Right lobe of liver (tissue), 6 donors: ENCODE results near the gene TCP1. TPM values are rescaled to one million over a fixed set of nuclear protein-coding genes. Genes with fewer than 3 reads are reported as not detected.

ENCODE experiments used
- ATAC-seq, 4 donors: fragments of 200-7000 bp; cut with Tn5 transposase; one replicate each; pipeline ENCODE4 v1.9.1; 2020; ENCODE audit warnings: mild to moderate bottlenecking in 4 of 4, moderate library complexity in 4 of 4
- DNase-seq, 3 donors: peaks; one replicate each; pipeline ENCODE4 v3.0.0-alpha.2; 2020
- H3K27ac ChIP-seq, 3 donors: fragments of 200-600 bp; one replicate each; pipeline ENCODE4 v1.8.0; 2022
- H3K27me3 ChIP-seq, 2 donors: fragments of 200-600 bp; one replicate each; pipeline ENCODE4 v1.8.0; 2022
- H3K36me3 ChIP-seq, 4 donors: fragments of 200-600 bp; sonication (generic) in 1 of 4; one replicate each; pipeline versions ENCODE4 v1.5.1 to v1.8.0; 2017 to 2022; ENCODE audit warnings: control low read depth in 1 of 4
- H3K4me1 ChIP-seq, 4 donors: fragments of 200-600 bp; sonication (generic) in 1 of 4; one replicate each; pipeline versions ENCODE4 v1.5.1 to v1.8.0; 2017 to 2022; ENCODE audit warnings: control low read depth in 1 of 4
- H3K4me3 ChIP-seq, 3 donors: fragments of 200-600 bp; one replicate each; pipeline ENCODE4 v1.8.0; 2022
- H3K9me3 ChIP-seq, 4 donors: fragments of 200-600 bp; sonication (generic) in 1 of 4; one replicate each; pipeline versions ENCODE4 v1.5.1 to v1.8.0; 2017 to 2022; ENCODE audit warnings: control low read depth in 1 of 4
- POLR2A ChIP-seq: fragments of 450-650 bp; IDR thresholded peaks from one replicate; pipeline ENCODE4 v1.6.1; 2017; ENCODE audit warnings: antibody characterized with exemption, mild to moderate bottlenecking
- WGBS: methylation state at CpG from one replicate; pipeline ENCODE4 v1.1.6; 2018; ENCODE audit warnings: low coverage, low lambda C conversion rate; ENCODE audit not compliant: insufficient coverage; ENCODE audit errors: missing lambda C conversion rate; 5-methylcytosine and 5-hydroxymethylcytosine counted together
- intact Hi-C, 2 donors: fragments of 100-400 bp; cut with DNase I; formaldehyde crosslinking; loops; one replicate each; pipeline versions ENCODE4 v1.11.2 to v1.14.1; 2022
- small RNA-seq, 2 experiments: library from RNA; depleted of rRNA; stranded (forward); fragments of <200 nt; gene quantifications; one replicate each; pipeline ENCODE3, GENCODE V24; 2016
- total RNA-seq, 6 experiments: library from RNA; depleted of rRNA in 2 of 6; stranded (reverse); fragments of >200 nt in 2 of 6; fragmentation: NEBNext Ultra II Directional in 3 of 6; extraction: Animal tissue kit (Norgen Biotek cat#: 25700) in 3 of 6; gene quantifications; one replicate each; pipeline versions ENCODE4 v1.1.0 to v1.2.4, GENCODE V29; 2016 to 2023
- TF ChIP-seq, protein P1 (sequence below), 4 donors: fragments of 200-600 bp in 3 of 4; fragments of 450-650 bp in 1 of 4; IDR thresholded peaks; one replicate each; pipeline versions ENCODE4 v1.5.1 to v1.8.0; 2016 to 2022; ENCODE audit warnings: antibody characterized with exemption in 4 of 4, mild to moderate bottlenecking in 2 of 4
- donor health status: DM: no; HTN: yes; CAD: no.
- donor health status: DM: no; HTN: no; CAD: no.
- donor health status: DM: no; HTN: no; CAD: no.
- donor health status: DM: no; HTN: yes; CAD: no.
- donor health status: DM: no; HTN: yes; CAD: no.

The TCP1 gene
- total RNA-seq, 6 experiments from 2014 or later = 50.4 to 97.1 (median 77.8) TPM

DNA sequence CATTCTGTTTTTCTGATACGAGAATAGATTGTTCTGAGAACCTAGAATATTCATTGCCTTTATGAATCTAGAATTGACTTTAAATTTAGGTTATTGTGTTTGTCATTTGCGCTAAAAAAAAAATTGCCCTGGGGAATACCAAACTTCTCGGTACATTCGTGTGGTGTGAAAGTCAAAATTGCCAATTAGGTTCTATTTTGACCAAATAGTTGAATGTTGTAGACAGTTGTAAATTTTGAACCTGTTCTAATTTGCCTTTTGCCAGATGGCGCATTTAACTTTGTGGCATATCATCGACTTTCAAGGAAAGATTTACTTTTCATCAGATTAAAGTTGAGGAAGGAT is 59.1 kb downstream of the TCP1 start:
- Histone ChIP-seq H3K9me3 (no peaks in the 10 kb centered on the region), H3K27ac (no peak overlapping the region), H3K4me3 (no peak overlapping the region), H3K27me3 (no peaks in the 10 kb centered on the region), H3K36me3 (no peaks in the 10 kb centered on the region), H3K4me1 (peaks cover 0 to 33% (median 8%) of the 10 kb centered on the region in 4 donors)
- WGBS = 72% methylated on average over 6 of the region's 6 CpGs
- intact Hi-C loops = no loop called here
- no peak for TF ChIP-seq POLR2A
- TF ChIP-seq, protein P1, sequence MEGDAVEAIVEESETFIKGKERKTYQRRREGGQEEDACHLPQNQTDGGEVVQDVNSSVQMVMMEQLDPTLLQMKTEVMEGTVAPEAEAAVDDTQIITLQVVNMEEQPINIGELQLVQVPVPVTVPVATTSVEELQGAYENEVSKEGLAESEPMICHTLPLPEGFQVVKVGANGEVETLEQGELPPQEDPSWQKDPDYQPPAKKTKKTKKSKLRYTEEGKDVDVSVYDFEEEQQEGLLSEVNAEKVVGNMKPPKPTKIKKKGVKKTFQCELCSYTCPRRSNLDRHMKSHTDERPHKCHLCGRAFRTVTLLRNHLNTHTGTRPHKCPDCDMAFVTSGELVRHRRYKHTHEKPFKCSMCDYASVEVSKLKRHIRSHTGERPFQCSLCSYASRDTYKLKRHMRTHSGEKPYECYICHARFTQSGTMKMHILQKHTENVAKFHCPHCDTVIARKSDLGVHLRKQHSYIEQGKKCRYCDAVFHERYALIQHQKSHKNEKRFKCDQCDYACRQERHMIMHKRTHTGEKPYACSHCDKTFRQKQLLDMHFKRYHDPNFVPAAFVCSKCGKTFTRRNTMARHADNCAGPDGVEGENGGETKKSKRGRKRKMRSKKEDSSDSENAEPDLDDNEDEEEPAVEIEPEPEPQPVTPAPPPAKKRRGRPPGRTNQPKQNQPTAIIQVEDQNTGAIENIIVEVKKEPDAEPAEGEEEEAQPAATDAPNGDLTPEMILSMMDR (IDR thresholded peaks at IDR 0.05) = no peak
- no peak for DNase-seq
- no peak for ATAC-seq

DNA sequence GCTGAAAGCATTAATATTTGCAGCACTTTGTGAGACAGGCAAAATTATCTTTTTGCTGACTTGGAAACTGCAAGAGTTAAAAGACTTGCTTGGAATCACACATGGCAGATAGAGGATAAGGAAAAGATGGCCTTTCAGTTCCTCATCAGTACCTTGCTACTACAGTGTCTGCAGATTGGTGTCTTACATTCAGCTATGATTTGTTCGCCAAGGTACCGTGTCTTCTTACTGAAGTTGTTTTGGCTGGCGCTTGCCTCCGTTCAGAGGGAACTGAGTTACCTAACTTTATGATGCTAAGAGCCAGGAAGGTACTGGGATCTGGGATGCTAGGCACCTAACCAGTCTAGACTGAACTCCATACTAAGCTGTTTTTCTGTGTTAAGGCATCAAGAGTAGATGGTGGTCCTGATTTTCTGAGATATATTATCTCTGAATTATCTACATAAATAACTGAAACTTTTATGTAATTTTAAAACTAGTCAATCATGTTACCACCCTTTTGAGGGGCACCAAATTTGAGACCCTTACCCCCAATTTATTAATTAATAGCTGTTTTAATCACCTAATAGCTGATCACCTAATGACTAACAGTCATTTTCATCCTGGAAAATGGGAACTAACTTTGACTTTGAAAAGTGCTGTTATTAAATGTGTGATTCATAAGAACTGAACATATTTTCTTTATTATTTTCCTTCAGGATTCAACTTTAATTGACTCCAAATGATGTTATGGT is 59.6 kb downstream of the TCP1 start:
- Histone ChIP-seq H3K9me3 (no peaks in the 10 kb centered on the region), H3K36me3 (no peaks in the 10 kb centered on the region), H3K27me3 (no peaks in the 10 kb centered on the region), H3K4me3 (no peak overlapping the region), H3K4me1 (peaks cover 0 to 38% (median 8%) of the 10 kb centered on the region in 4 donors), H3K27ac (no peak overlapping the region)
- intact Hi-C loops = no loop called here
- no peak for TF ChIP-seq POLR2A
- TF ChIP-seq, protein P1 (IDR thresholded peaks at IDR 0.05) = no peak
- DNase-seq (no peak), ATAC-seq (no peak)
- WGBS = 7% methylated on average over 4 of the region's 4 CpGs

DNA sequence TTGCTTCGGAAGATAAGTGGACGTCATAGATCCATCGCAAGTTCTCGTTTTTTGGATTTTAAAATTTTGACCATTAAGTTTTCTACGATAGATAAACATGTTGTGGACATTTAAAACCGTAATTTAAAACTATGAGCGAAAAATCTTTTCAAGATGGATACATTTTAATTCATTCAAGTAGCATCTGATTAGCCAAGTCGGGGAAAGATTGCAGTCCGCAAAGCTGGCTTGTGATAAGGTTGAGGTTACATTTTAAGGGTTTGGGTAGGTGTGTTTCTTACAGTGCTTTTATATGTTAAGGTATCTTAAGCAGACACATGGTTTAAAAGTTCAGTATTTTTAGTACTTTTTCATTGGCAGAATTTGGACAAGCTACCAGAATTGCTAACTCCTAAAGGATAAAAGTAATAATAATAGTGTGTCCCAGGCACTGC is 60.9 kb downstream of the TCP1 start:
- under 1% methylated on average over 9 of the region's 9 CpGs for WGBS

More for the DNA sequence above, 60.9 kb downstream of the TCP1 start:
- Histone ChIP-seq H3K9me3 (no peaks in the 10 kb centered on the region), H3K27me3 (no peaks in the 10 kb centered on the region), H3K27ac (peak overlapping the region; percentile 96 to 99 (median 98)), H3K4me1 (peaks cover 0 to 38% (median 8%) of the 10 kb centered on the region in 4 donors), H3K36me3 (no peaks in the 10 kb centered on the region), H3K4me3 (peak overlapping the region; percentile 76 to 93 (median 92))
- TF ChIP-seq, protein P1 (IDR thresholded peaks at IDR 0.05) = no peak
- TF ChIP-seq POLR2A = no peak
- ATAC-seq (no peak), DNase-seq (no peak)
- intact Hi-C loops = no loop called here

Small RNA genes lying within 50 kb of the gene (small RNA-seq; reads per million reads assigned to genes)
- gene SNORA20 (122 to 169 reads per million in 2 experiments), gene SNORA29 (0 reads per million in 2 experiments)

Other genes with a start within 250 kb of the TCP1 start
- 1,000 to 10,000 TPM in 3 of 6 experiments, 100 to 1,000 TPM in 3; 606 to 3,254 (median 1,720) TPM for gene SOD2, start 96.4 kb downstream of the TCP1 start, total RNA-seq
- 10 to 100 TPM; 21.1 to 64.3 (median 37.6) TPM for gene WTAP, start 62.1 kb downstream of the TCP1 start, total RNA-seq
- gene ACAT2, start 27.6 kb downstream of the TCP1 start, total RNA-seq = 100 to 1,000 TPM in 1 of 6 experiments, 10 to 100 TPM in 5; 11.2 to 120 (median 52.2) TPM
- gene MRPL18, start 865 bp upstream of the TCP1 start, total RNA-seq = 10 to 100 TPM; 26.6 to 78.5 (median 43.1) TPM
- under 1 TPM in 1 of 6 experiments, not detected in 5; 0.15 TPM for gene PNLDC1, start 10.7 kb upstream of the TCP1 start, total RNA-seq
- not detected for gene MAS1, start 101.4 kb upstream of the TCP1 start, total RNA-seq
- 10 to 100 TPM; 50.3 to 81.0 (median 67.1) TPM for gene IGF2R, start 179.5 kb upstream of the TCP1 start, total RNA-seq